Panc1 (cell line): ENCODE data around the gene OASL. TPM values are rescaled to one million over a fixed set of nuclear protein-coding genes. Genes with fewer than 3 reads are reported as not detected.

Experiments
- ATAC-seq: fragments of 200-7000 bp; cut with Tn5 transposase; 2 replicates; pipeline ENCODE4 v1.9.1; 2020; ENCODE audit warnings: mild to moderate bottlenecking, moderate library complexity
- BruUV-seq: library from RNA; stranded (reverse); fragments of 400-500 nt; replicated peaks from 2 replicates; lab custom pipeline; 2021; lab: Mats Ljungman, UMichigan
- CTCF ChIA-PET: fragments of 300-600 bp; sonication (Branson Sonifier 250); formaldehyde crosslinking; loops from one replicate; lab custom pipeline; 2022; ENCODE audit warnings: antibody characterized with exemption; lab: Charles Lee
- POLR2A ChIA-PET: fragments of 300-600 bp; sonication (Branson Sonifier 250); formaldehyde crosslinking; loops from one replicate; lab custom pipeline; 2022; ENCODE audit warnings: antibody characterized with exemption; lab: Charles Lee
- DNase-seq: peaks from one replicate; pipeline ENCODE4 v3.0.0-alpha.2; 2010; ENCODE audit warnings: low read depth, low spot score
- H3K27ac ChIP-seq: 2 replicates; pipeline ENCODE4 v1.5.1; 2011; ENCODE audit warnings: mild to moderate bottlenecking, low read length, inconsistent platforms
- H3K27me3 ChIP-seq: fragments of 200-500 bp; sonication (Bioruptor generic); 2 replicates; pipeline ENCODE4 v1.6.0; 2014; ENCODE audit warnings: low read length, inconsistent platforms; ENCODE audit not compliant: control insufficient read depth, insufficient read depth
- H3K36me3 ChIP-seq: fragments of 200-500 bp; sonication (Bioruptor generic); 2 replicates; pipeline ENCODE4 v1.5.1; 2014; ENCODE audit warnings: inconsistent platforms, mild to moderate bottlenecking, low read length, moderate library complexity; ENCODE audit not compliant: control insufficient read depth, insufficient read depth
- H3K4me1 ChIP-seq: 2 replicates; pipeline ENCODE4 v1.5.1; 2011; ENCODE audit warnings: inconsistent platforms, mild to moderate bottlenecking, low read length, moderate library complexity; ENCODE audit not compliant: control insufficient read depth, insufficient read depth
- H3K4me3 ChIP-seq, 2 experiments: 2 replicates each; pipeline ENCODE4 v1.5.1; 2011 to 2012; ENCODE audit warnings: low read depth in 2 of 2, low read length in 2 of 2, mild to moderate bottlenecking in 2 of 2, inconsistent platforms in 1 of 2, moderate library complexity in 1 of 2
- H3K9me3 ChIP-seq: fragments of 200-500 bp; sonication (Bioruptor generic); 2 replicates; pipeline ENCODE4 v1.5.1; 2014; ENCODE audit warnings: low read depth, mild to moderate bottlenecking, inconsistent platforms, low read length, moderate library complexity; ENCODE audit not compliant: control insufficient read depth, insufficient read depth
- POLR2AphosphoS5 ChIP-seq: IDR thresholded peaks from 2 replicates; pipeline ENCODE4 v1.6.1; 2012; ENCODE audit warnings: mild to moderate bottlenecking, low read depth, low read length, moderate library complexity
- SIN3A ChIP-seq: IDR thresholded peaks from 2 replicates; pipeline ENCODE4 v1.6.1; 2012; ENCODE audit warnings: low read depth, mild to moderate bottlenecking, low read length, moderate library complexity, borderline replicate concordance; ENCODE audit not compliant: insufficient read depth
- TCF7L2 ChIP-seq: IDR thresholded peaks from 2 replicates; pipeline ENCODE4 v1.6.1; 2011; ENCODE audit warnings: mild to moderate bottlenecking, low read depth, low read length, inconsistent platforms
- in situ Hi-C: cut with HindIII; loops from 2 replicates; pipeline ENCODE4 v1.10.0; 2016; ENCODE audit warnings: low sequenced_read_pairs, low pct_unique_long_range_greater_than_20kb
- intact Hi-C: fragments of 100-400 bp; cut with micrococcal nuclease; formaldehyde crosslinking; loops from one replicate; pipeline ENCODE4 v1.10.0; 2022; ENCODE audit not compliant: unreplicated experiment
- total RNA-seq: library from RNA; stranded (reverse); gene quantifications from one replicate; pipeline ENCODE4 v1.2.1, GENCODE V29; 2021; ENCODE audit not compliant: unreplicated experiment
- TF ChIP-seq, protein P1 (sequence below), 2 experiments: IDR thresholded peaks; 2 replicates each; pipeline ENCODE4 v1.6.1; 2011 to 2012; ENCODE audit warnings: low read depth in 2 of 2, control low read depth in 1 of 2, low read length in 1 of 2, mild to moderate bottlenecking in 1 of 2, moderate library complexity in 1 of 2; ENCODE audit not compliant: insufficient read depth in 1 of 2
- TF ChIP-seq, protein P2 (sequence below): fragments of 450-650 bp; IDR thresholded peaks from 2 replicates; pipeline ENCODE4 v1.5.1; 2017; ENCODE audit warnings: mild to moderate bottlenecking

The OASL gene
- total RNA-seq, 1 experiment from 2014 or later, result 21.1 TPM

DNA sequence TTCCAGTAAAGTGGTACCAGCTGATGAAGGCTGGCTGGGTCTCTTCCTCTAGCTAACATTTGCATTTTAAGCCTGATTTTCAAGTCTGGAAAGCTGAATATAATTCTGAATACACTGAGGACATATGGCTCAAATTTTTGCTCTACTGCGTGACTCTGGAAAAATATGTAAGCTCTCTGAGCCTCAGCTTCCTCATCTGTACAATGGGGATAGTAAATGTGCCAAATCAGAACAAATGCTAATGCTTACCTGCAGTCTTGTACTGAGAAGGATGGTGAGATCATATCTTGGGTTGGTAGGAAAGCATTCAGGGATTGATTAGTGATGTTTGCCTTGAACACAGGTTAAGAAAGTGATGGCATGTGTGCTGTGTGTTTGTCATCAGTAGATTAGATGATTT lies 46.1 kb downstream of the OASL start:
- Histone ChIP-seq H3K36me3 (no peaks in the 10 kb centered on the region), H3K4me1 (no peaks in the 10 kb centered on the region), H3K9me3 (no peaks in the 10 kb centered on the region), H3K27me3 (no peaks in the 10 kb centered on the region), H3K27ac (no peak overlapping the region), H3K4me3 (no peak overlapping the region)
- no peak for ATAC-seq
- no TSS peak for BruUV-seq
- POLR2A ChIA-PET, result no interaction called here
- in situ Hi-C loops (no loop called here), intact Hi-C loops (no loop called here)
- TF ChIP-seq SIN3A (no peak), POLR2AphosphoS5 (no peak), TCF7L2 (no peak)
- TF ChIP-seq, protein P1, sequence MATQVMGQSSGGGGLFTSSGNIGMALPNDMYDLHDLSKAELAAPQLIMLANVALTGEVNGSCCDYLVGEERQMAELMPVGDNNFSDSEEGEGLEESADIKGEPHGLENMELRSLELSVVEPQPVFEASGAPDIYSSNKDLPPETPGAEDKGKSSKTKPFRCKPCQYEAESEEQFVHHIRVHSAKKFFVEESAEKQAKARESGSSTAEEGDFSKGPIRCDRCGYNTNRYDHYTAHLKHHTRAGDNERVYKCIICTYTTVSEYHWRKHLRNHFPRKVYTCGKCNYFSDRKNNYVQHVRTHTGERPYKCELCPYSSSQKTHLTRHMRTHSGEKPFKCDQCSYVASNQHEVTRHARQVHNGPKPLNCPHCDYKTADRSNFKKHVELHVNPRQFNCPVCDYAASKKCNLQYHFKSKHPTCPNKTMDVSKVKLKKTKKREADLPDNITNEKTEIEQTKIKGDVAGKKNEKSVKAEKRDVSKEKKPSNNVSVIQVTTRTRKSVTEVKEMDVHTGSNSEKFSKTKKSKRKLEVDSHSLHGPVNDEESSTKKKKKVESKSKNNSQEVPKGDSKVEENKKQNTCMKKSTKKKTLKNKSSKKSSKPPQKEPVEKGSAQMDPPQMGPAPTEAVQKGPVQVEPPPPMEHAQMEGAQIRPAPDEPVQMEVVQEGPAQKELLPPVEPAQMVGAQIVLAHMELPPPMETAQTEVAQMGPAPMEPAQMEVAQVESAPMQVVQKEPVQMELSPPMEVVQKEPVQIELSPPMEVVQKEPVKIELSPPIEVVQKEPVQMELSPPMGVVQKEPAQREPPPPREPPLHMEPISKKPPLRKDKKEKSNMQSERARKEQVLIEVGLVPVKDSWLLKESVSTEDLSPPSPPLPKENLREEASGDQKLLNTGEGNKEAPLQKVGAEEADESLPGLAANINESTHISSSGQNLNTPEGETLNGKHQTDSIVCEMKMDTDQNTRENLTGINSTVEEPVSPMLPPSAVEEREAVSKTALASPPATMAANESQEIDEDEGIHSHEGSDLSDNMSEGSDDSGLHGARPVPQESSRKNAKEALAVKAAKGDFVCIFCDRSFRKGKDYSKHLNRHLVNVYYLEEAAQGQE (IDR thresholded peaks at IDR 0.05; ENCODE audit: insufficient read depth in 1 of 2, low read depth in 2 of 2, low read length in 1 of 2), result no peak
- TF ChIP-seq, protein P2, sequence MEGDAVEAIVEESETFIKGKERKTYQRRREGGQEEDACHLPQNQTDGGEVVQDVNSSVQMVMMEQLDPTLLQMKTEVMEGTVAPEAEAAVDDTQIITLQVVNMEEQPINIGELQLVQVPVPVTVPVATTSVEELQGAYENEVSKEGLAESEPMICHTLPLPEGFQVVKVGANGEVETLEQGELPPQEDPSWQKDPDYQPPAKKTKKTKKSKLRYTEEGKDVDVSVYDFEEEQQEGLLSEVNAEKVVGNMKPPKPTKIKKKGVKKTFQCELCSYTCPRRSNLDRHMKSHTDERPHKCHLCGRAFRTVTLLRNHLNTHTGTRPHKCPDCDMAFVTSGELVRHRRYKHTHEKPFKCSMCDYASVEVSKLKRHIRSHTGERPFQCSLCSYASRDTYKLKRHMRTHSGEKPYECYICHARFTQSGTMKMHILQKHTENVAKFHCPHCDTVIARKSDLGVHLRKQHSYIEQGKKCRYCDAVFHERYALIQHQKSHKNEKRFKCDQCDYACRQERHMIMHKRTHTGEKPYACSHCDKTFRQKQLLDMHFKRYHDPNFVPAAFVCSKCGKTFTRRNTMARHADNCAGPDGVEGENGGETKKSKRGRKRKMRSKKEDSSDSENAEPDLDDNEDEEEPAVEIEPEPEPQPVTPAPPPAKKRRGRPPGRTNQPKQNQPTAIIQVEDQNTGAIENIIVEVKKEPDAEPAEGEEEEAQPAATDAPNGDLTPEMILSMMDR, result no peak
- no peak for DNase-seq
- CTCF ChIA-PET, result no interaction called here

DNA sequence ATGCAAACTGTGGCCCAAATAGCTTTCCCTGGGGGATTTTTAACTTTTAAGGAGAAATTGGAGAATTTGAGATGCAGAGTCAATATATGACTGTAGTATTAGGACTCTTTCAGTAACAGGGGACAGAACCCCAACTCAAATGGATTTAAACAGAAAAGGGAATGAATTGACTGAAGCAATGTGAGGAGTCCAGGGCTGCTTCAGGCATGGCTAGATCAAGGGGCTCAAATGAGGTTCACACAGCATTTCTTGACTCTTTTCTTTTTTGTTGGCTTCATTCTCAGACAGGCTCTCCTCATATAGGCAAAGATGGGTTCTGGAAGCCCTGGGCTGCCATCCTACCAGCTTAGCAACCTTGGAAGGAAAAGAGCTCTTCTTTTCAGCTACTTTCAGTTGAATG lies 47.1 kb downstream of the OASL start:
- ChIA-PET POLR2A (no interaction called here), CTCF (no interaction called here)
- Histone ChIP-seq H3K4me1 (no peaks in the 10 kb centered on the region), H3K27me3 (no peaks in the 10 kb centered on the region), H3K36me3 (no peaks in the 10 kb centered on the region), H3K4me3 (no peak overlapping the region), H3K27ac (no peak overlapping the region), H3K9me3 (no peaks in the 10 kb centered on the region)
- BruUV-seq, result no TSS peak
- no peak for DNase-seq
- in situ Hi-C loops, result no loop called here
- TF ChIP-seq TCF7L2, result no peak
- no peak for TF ChIP-seq POLR2AphosphoS5
- TF ChIP-seq, protein P2, result no peak
- no peak for TF ChIP-seq SIN3A
- TF ChIP-seq, protein P1 (IDR thresholded peaks at IDR 0.05; ENCODE audit: insufficient read depth in 1 of 2, low read depth in 2 of 2, low read length in 1 of 2), result no peak
- ATAC-seq, result no peak
- intact Hi-C loops, result no loop called here
